ENCODE measurements around the gene ATRNL1. TPM values are rescaled to one million over a fixed set of nuclear protein-coding genes. Genes with fewer than 3 reads are reported as not detected.

Gene ATRNL1
- total and polyA plus RNA-seq, 2 of the 8 experiments (the other 6 are each of a cell fraction or from before 2014, with no cell fraction given), result 5.1 to 17.6 TPM

DNA sequence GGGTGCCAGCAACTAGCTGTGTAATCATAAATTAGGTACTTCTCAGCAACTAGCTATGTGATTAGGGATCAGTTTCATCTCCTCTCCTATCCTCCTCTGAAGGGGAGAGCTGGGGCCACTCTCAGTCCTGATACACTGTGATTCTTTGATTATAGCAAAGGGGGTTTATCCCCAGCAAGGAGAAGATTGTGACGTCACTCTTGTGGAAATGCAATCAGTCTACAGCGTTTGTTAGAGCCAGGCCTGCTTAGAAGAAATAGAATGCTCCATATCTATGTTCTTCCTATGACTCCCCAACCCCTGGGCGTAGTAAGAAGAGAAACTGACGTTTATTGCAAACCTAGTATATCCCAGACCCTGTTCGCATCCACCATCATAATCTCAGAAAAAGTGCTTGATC is 871.7 kb downstream of the ATRNL1 start:
- no peak overlapping the region for H2AK5ac ChIP-seq (ENCODE audit: low read depth, low read length)
- H3K27me3 ChIP-seq (replicated peaks in 1 of 4; ENCODE audit: control insufficient read depth in 3 of 4, extremely low read depth in 1 of 4, insufficient read depth in 3 of 4, low read length in 3 of 4), result no peaks in the 10 kb centered on the region; a peak in 1 of 7 replicates
- H3K4ac ChIP-seq (replicated peaks; ENCODE audit: insufficient read length, low read depth, low read length), result no peak overlapping the region
- no peaks in the 10 kb centered on the region for H3K23me2 ChIP-seq (ENCODE audit: low read depth, low read length)
- H3K56ac ChIP-seq (replicated peaks; ENCODE audit: insufficient read length, low read depth, low read length), result no peak overlapping the region
- no peak overlapping the region for H2BK20ac ChIP-seq (ENCODE audit: low read length)
- H3K9me3 ChIP-seq (ENCODE audit: insufficient read depth in 2 of 2, low read depth in 1 of 2, low read length in 1 of 2), result no peaks in the 10 kb centered on the region
- H4K91ac ChIP-seq (replicated peaks; ENCODE audit: insufficient read length, low read length), result no peak overlapping the region
- H3K79me2 ChIP-seq (ENCODE audit: control insufficient read depth in 1 of 2, insufficient read depth in 2 of 2, low read length in 2 of 2), result no peaks in the 10 kb centered on the region
- no peak overlapping the region for H4K8ac ChIP-seq (ENCODE audit: extremely low read depth, insufficient read depth, low read length)
- no peaks in the 10 kb centered on the region for H3K79me1 ChIP-seq (ENCODE audit: low read depth, low read length)
- no peaks in the 10 kb centered on the region for H3K36me3 ChIP-seq (ENCODE audit: control insufficient read depth in 2 of 4, insufficient read depth in 4 of 4, low read length in 3 of 4)
- no peak overlapping the region for H3K4me3 ChIP-seq (ENCODE audit: extremely low read depth in 1 of 4, insufficient read depth in 2 of 4, low read depth in 3 of 4, low read length in 4 of 4)
- peak overlapping the region; percentile 6; the same call in 1 of the 2 replicates for H2BK12ac ChIP-seq (ENCODE audit: low read depth, low read length)
- DNase-seq (ENCODE audit: low read depth in 1 of 2, low spot score in 2 of 2) (no peak), FAIRE-seq (no peak)
- POLR2A ChIA-PET (ENCODE audit: partially characterized antibody), result no interaction called here
- no peak overlapping the region for H3K27ac ChIP-seq (ENCODE audit: low read depth, low read length)
- H4K20me1 ChIP-seq (replicated peaks in 1 of 2; ENCODE audit: control insufficient read depth in 1 of 2, insufficient read depth in 2 of 2, low read length in 2 of 2), result no peaks in the 10 kb centered on the region
- H3K9ac ChIP-seq (replicated peaks in 1 of 4; ENCODE audit: extremely low read depth in 1 of 4, low read depth in 3 of 4, low read length in 3 of 4), result no peak overlapping the region
- CTCF ChIA-PET (ENCODE audit: partially characterized antibody), result interaction anchor here (0.6 to 3.6 kb wide), 4 partner anchors 13 to 480 kb away, joined by 3 to 15 read pairs (median 3); no protein-coding TSS in a partner anchor
- no peak overlapping the region for H3K14ac ChIP-seq (ENCODE audit: insufficient read length)
- peaks cover 0 to 3% (median 0%) of the 10 kb centered on the region in 4 experiments; a peak in 1 of 7 replicates for H3K4me1 ChIP-seq (replicated peaks in 1 of 4; ENCODE audit: control insufficient read depth in 3 of 4, insufficient read depth in 4 of 4, low read length in 3 of 4)
- H4K5ac ChIP-seq (ENCODE audit: insufficient read length, low read depth, low read length), result no peak overlapping the region
- no peak overlapping the region for H3K4me2 ChIP-seq (ENCODE audit: insufficient read depth in 1 of 2, low read depth in 2 of 2, low read length in 2 of 2)
- H3K18ac ChIP-seq (ENCODE audit: extremely low read depth, low read length), result no peak overlapping the region
- no peak overlapping the region for H2BK5ac ChIP-seq (ENCODE audit: low read depth, low read length)
- 92% methylated on average over 5 of the region's 5 CpGs; no CpG with 5 or more reads in 1 of the 2 experiments for WGBS, 2 experiments (ENCODE audit: extremely low coverage in 1 of 2, insufficient coverage in 1 of 2, insufficient read length in 1 of 2, insufficient replicate concordance in 2 of 2, low coverage in 1 of 2, low lambda C conversion rate in 2 of 2, missing lambda C conversion rate in 1 of 2)
- no peak overlapping the region for H2BK15ac ChIP-seq (ENCODE audit: low read length)
- H3K23ac ChIP-seq (ENCODE audit: insufficient read length), result no peak overlapping the region
- H2BK120ac ChIP-seq (replicated peaks; ENCODE audit: low read depth, low read length), result no peak overlapping the region
- H2AFZ ChIP-seq (ENCODE audit: low read length), result no peak overlapping the region
- no peak for TF ChIP-seq CHD2 (IDR thresholded peaks at IDR 0.05; ENCODE audit: low read length)
- TF ChIP-seq CBX5 (IDR thresholded peaks at IDR 0.05; ENCODE audit: low read depth, low read length), result no peak
- TF ChIP-seq TEAD4 (IDR thresholded peaks at IDR 0.05; ENCODE audit: low read depth, low read length), result no peak
- no peak for TF ChIP-seq JUN (IDR thresholded peaks at IDR 0.05; ENCODE audit: low read depth, low read length)
- TF ChIP-seq SAP30 (IDR thresholded peaks at IDR 0.05; ENCODE audit: insufficient read depth, insufficient replicate concordance, low read length), result no peak
- no peak for TF ChIP-seq POLR2A (IDR thresholded peaks at IDR 0.05; ENCODE audit: control extremely low read depth in 1 of 2, low read depth in 2 of 2, low read length in 2 of 2)
- no peak for TF ChIP-seq KDM5A (IDR thresholded peaks at IDR 0.05; ENCODE audit: low read length)
- no peak for TF ChIP-seq SP4 (IDR thresholded peaks at IDR 0.05; ENCODE audit: low read length)
- TF ChIP-seq, protein P1, sequence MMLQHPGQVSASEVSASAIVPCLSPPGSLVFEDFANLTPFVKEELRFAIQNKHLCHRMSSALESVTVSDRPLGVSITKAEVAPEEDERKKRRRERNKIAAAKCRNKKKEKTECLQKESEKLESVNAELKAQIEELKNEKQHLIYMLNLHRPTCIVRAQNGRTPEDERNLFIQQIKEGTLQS (IDR thresholded peaks at IDR 0.05; ENCODE audit: insufficient read depth, low read depth, low read length), result no peak
- TF ChIP-seq, protein P2, sequence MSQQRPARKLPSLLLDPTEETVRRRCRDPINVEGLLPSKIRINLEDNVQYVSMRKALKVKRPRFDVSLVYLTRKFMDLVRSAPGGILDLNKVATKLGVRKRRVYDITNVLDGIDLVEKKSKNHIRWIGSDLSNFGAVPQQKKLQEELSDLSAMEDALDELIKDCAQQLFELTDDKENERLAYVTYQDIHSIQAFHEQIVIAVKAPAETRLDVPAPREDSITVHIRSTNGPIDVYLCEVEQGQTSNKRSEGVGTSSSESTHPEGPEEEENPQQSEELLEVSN (IDR thresholded peaks at IDR 0.05), result no peak
- no peak for TF ChIP-seq CHD1 (IDR thresholded peaks at IDR 0.05; ENCODE audit: low read depth, low read length)
- no peak for TF ChIP-seq TAF7 (optimal IDR thresholded peaks at IDR 0.05; ENCODE audit: borderline replicate concordance, low read depth, low read length)

All from H1 (cell line).